ENCODE results near the gene ENO3.

GRCh38 chr17:4938069-4938491 lies 12.8 kb upstream of the ENO3 start:
- no peak for TF ChIP-seq CTCF (IDR thresholded peaks at IDR 0.05)
- TF ChIP-seq POLR2A (IDR thresholded peaks at IDR 0.05), result no peak
